HEK293 (cell line): ENCODE data around the gene NEUROD4.

Experiments
- CTCF ChIA-PET: fragments of 350-600 bp; formaldehyde crosslinking; extraction: SDS; loops from one replicate; lab custom pipeline; 2021; ENCODE audit warnings: antibody characterized with exemption; lab: Yijun Ruan, JAX
- POLR2A ChIA-PET: fragments of 300-600 bp; formaldehyde crosslinking; extraction: SDS; loops from one replicate; lab custom pipeline; 2020; ENCODE audit warnings: antibody characterized with exemption, inconsistent platforms; lab: Yijun Ruan, JAX
- H3K27ac ChIP-seq: fragments of 200-500 bp; sonication (Bioruptor generic); 2 replicates; pipeline ENCODE4 v1.5.1; 2014; ENCODE audit warnings: low read depth, low read length, control low read depth, inconsistent platforms; ENCODE audit errors: extremely low read depth
- H3K36me3 ChIP-seq, 2 experiments: fragments of 200-500 bp in 1 of 2; sonication (Bioruptor generic) in 1 of 2; 1 replicate in 1 of 2; 2 replicates in 1 of 2; pipeline ENCODE4 v1.5.1; 2014 to 2017; ENCODE audit warnings: inconsistent platforms in 2 of 2, low read length in 2 of 2; ENCODE audit not compliant: control insufficient read depth in 2 of 2, insufficient read depth in 1 of 2
- H3K4me1 ChIP-seq: fragments of 200-500 bp; sonication (Bioruptor generic); 2 replicates; pipeline ENCODE4 v1.5.1; 2014; ENCODE audit warnings: mild to moderate bottlenecking, low read length, inconsistent platforms; ENCODE audit not compliant: control insufficient read depth, insufficient read depth
- H3K4me3 ChIP-seq: 2 replicates; pipeline ENCODE4 v1.5.1; 2011; ENCODE audit warnings: low read depth, mild to moderate bottlenecking, control low read depth, low read length, moderate library complexity
- H3K9me3 ChIP-seq: fragments of 200-500 bp; sonication (Bioruptor generic); 2 replicates; pipeline ENCODE4 v1.5.1; 2014; ENCODE audit warnings: low read depth, low read length, inconsistent platforms; ENCODE audit not compliant: control insufficient read depth, insufficient read depth
- GFI1B ChIP-seq: fragments of 450-650 bp; formaldehyde crosslinking; IDR thresholded peaks from 2 replicates; pipeline ENCODE4 v1.5.1; 2016; ENCODE audit warnings: missing biosample characterization, missing genetic modification characterization
- GLI2 ChIP-seq: fragments of 450-650 bp; formaldehyde crosslinking; IDR thresholded peaks from 2 replicates; pipeline ENCODE4; 2017; ENCODE audit warnings: missing biosample characterization, missing genetic modification characterization, low read depth, borderline replicate concordance
- KLF8 ChIP-seq: fragments of 450-650 bp; formaldehyde crosslinking; IDR thresholded peaks from 2 replicates; pipeline ENCODE4 v1.5.1; 2016; ENCODE audit warnings: missing biosample characterization, missing genetic modification characterization
- PRDM1 ChIP-seq: fragments of 450-650 bp; formaldehyde crosslinking; IDR thresholded peaks from 2 replicates; pipeline ENCODE4; 2016; ENCODE audit warnings: missing biosample characterization, missing genetic modification characterization
- YY2 ChIP-seq: fragments of 450-650 bp; formaldehyde crosslinking; IDR thresholded peaks from 2 replicates; pipeline ENCODE4 v1.5.1; 2016; ENCODE audit warnings: missing biosample characterization, missing genetic modification characterization
- ZNF121 ChIP-seq: fragments of 450-650 bp; formaldehyde crosslinking; IDR thresholded peaks from 2 replicates; pipeline ENCODE4 v1.5.1; 2016; ENCODE audit warnings: missing biosample characterization, missing genetic modification characterization
- ZNF138 ChIP-seq: fragments of 450-650 bp; formaldehyde crosslinking; IDR thresholded peaks from 2 replicates; pipeline ENCODE4 v1.5.1; 2016; ENCODE audit warnings: missing biosample characterization, missing genetic modification characterization, borderline replicate concordance
- ZNF140 ChIP-seq: fragments of 450-650 bp; formaldehyde crosslinking; IDR thresholded peaks from 2 replicates; pipeline ENCODE4 v1.5.1; 2016; ENCODE audit warnings: missing biosample characterization, missing genetic modification characterization
- ZNF184 ChIP-seq: fragments of 450-650 bp; IDR thresholded peaks from 2 replicates; pipeline ENCODE4 v1.5.1; 2018; ENCODE audit warnings: missing biosample characterization, mild to moderate bottlenecking, missing genetic modification characterization
- ZNF292 ChIP-seq: fragments of 450-650 bp; formaldehyde crosslinking; IDR thresholded peaks from 2 replicates; pipeline ENCODE4 v1.5.1; 2016; ENCODE audit warnings: low read depth, missing biosample characterization, missing genetic modification characterization, borderline replicate concordance
- ZNF37A ChIP-seq: fragments of 450-650 bp; IDR thresholded peaks from 2 replicates; pipeline ENCODE4 v1.5.1; 2018; ENCODE audit warnings: missing biosample characterization, missing genetic modification characterization
- ZNF521 ChIP-seq: fragments of 450-650 bp; formaldehyde crosslinking; IDR thresholded peaks from 2 replicates; pipeline ENCODE4 v1.5.1; 2017; ENCODE audit warnings: missing biosample characterization, mild to moderate bottlenecking, missing genetic modification characterization
- ZNF623 ChIP-seq: fragments of 450-650 bp; formaldehyde crosslinking; IDR thresholded peaks from 2 replicates; pipeline ENCODE4 v1.5.1; 2016; ENCODE audit warnings: missing biosample characterization, missing genetic modification characterization
- ZNF624 ChIP-seq: fragments of 450-650 bp; formaldehyde crosslinking; IDR thresholded peaks from 2 replicates; pipeline ENCODE4 v1.5.1; 2017; ENCODE audit warnings: missing biosample characterization, missing genetic modification characterization
- ZNF629 ChIP-seq: fragments of 450-650 bp; formaldehyde crosslinking; IDR thresholded peaks from 2 replicates; pipeline ENCODE4 v1.5.1; 2017; ENCODE audit warnings: missing biosample characterization, missing genetic modification characterization
- ZNF707 ChIP-seq: fragments of 450-650 bp; formaldehyde crosslinking; IDR thresholded peaks from 2 replicates; pipeline ENCODE4 v1.5.1; 2016; ENCODE audit warnings: missing biosample characterization, missing genetic modification characterization
- ZNF791 ChIP-seq: fragments of 450-650 bp; formaldehyde crosslinking; IDR thresholded peaks from 2 replicates; pipeline ENCODE4 v1.5.1; 2016; ENCODE audit warnings: missing biosample characterization, missing genetic modification characterization
- ZSCAN16 ChIP-seq: fragments of 450-650 bp; formaldehyde crosslinking; IDR thresholded peaks from 2 replicates; pipeline ENCODE4 v1.5.1; 2016; ENCODE audit warnings: missing biosample characterization, missing genetic modification characterization
- TF ChIP-seq, protein P1 (sequence below): fragments of 450-650 bp; formaldehyde crosslinking; IDR thresholded peaks from 2 replicates; pipeline ENCODE4 v1.5.1; 2016; ENCODE audit warnings: missing biosample characterization, missing genetic modification characterization
- TF ChIP-seq, protein P2 (sequence below): fragments of 450-650 bp; formaldehyde crosslinking; IDR thresholded peaks from 2 replicates; pipeline ENCODE4 v1.5.1; 2016; ENCODE audit warnings: missing biosample characterization, missing genetic modification characterization
- TF ChIP-seq, protein P3 (sequence below): fragments of 450-650 bp; formaldehyde crosslinking; IDR thresholded peaks from 2 replicates; pipeline ENCODE4 v1.5.1; 2016; ENCODE audit warnings: missing biosample characterization, missing genetic modification characterization, borderline replicate concordance
- TF ChIP-seq, protein P4 (sequence below): fragments of 450-650 bp; formaldehyde crosslinking; IDR thresholded peaks from 2 replicates; pipeline ENCODE4 v1.5.1; 2016; ENCODE audit warnings: missing biosample characterization, missing genetic modification characterization
- TF ChIP-seq, protein P5 (sequence below): fragments of 450-650 bp; formaldehyde crosslinking; IDR thresholded peaks from 2 replicates; pipeline ENCODE4 v1.5.1; 2016; ENCODE audit warnings: missing biosample characterization, missing genetic modification characterization

NEUROD4 gene

DNA sequence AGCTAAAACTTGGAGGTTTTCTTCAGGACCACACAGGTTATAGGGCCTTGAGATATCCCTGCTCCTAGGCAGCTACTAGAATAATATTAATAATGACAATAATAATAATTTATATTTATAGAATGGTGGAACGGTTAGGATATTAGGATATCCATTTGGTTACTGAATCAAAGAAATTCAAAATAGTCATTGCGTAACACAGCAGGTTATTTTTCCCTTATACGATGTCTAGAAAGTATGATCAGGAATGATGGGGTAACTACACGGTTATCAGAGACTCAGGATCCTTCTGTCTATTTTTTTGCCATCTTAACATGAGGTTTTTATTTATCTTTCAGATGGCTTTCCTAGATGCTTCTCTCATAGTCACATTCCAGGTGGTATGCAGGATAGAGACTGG is 39.0 kb downstream of the NEUROD4 start:
- H3K27ac ChIP-seq, result no peak overlapping the region
- no peaks in the 10 kb centered on the region for H3K9me3 ChIP-seq
- ChIA-PET CTCF (interaction anchor here (0.6 to 1.5 kb wide), 3 partner anchors 9 to 20 kb away, joined by 3 to 6 read pairs (median 4); no protein-coding TSS in a partner anchor), POLR2A (no interaction called here)
- no peaks in the 10 kb centered on the region for H3K4me1 ChIP-seq
- no peak for TF ChIP-seq GLI2 (tag by site-specific recombination)
- TF ChIP-seq, protein P1, sequence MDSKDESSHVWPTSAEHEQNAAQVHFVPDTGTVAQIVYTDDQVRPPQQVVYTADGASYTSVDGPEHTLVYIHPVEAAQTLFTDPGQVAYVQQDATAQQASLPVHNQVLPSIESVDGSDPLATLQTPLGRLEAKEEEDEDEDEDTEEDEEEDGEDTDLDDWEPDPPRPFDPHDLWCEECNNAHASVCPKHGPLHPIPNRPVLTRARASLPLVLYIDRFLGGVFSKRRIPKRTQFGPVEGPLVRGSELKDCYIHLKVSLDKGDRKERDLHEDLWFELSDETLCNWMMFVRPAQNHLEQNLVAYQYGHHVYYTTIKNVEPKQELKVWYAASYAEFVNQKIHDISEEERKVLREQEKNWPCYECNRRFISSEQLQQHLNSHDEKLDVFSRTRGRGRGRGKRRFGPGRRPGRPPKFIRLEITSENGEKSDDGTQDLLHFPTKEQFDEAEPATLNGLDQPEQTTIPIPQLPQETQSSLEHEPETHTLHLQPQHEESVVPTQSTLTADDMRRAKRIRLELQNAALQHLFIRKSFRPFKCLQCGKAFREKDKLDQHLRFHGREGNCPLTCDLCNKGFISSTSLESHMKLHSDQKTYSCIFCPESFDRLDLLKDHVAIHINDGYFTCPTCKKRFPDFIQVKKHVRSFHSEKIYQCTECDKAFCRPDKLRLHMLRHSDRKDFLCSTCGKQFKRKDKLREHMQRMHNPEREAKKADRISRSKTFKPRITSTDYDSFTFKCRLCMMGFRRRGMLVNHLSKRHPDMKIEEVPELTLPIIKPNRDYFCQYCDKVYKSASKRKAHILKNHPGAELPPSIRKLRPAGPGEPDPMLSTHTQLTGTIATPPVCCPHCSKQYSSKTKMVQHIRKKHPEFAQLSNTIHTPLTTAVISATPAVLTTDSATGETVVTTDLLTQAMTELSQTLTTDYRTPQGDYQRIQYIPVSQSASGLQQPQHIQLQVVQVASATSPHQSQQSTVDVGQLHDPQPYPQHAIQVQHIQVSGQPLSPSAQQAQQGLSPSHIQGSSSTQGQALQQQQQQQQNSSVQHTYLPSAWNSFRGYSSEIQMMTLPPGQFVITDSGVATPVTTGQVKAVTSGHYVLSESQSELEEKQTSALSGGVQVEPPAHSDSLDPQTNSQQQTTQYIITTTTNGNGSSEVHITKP (tag by site-specific recombination), result no peak
- TF ChIP-seq, protein P2, sequence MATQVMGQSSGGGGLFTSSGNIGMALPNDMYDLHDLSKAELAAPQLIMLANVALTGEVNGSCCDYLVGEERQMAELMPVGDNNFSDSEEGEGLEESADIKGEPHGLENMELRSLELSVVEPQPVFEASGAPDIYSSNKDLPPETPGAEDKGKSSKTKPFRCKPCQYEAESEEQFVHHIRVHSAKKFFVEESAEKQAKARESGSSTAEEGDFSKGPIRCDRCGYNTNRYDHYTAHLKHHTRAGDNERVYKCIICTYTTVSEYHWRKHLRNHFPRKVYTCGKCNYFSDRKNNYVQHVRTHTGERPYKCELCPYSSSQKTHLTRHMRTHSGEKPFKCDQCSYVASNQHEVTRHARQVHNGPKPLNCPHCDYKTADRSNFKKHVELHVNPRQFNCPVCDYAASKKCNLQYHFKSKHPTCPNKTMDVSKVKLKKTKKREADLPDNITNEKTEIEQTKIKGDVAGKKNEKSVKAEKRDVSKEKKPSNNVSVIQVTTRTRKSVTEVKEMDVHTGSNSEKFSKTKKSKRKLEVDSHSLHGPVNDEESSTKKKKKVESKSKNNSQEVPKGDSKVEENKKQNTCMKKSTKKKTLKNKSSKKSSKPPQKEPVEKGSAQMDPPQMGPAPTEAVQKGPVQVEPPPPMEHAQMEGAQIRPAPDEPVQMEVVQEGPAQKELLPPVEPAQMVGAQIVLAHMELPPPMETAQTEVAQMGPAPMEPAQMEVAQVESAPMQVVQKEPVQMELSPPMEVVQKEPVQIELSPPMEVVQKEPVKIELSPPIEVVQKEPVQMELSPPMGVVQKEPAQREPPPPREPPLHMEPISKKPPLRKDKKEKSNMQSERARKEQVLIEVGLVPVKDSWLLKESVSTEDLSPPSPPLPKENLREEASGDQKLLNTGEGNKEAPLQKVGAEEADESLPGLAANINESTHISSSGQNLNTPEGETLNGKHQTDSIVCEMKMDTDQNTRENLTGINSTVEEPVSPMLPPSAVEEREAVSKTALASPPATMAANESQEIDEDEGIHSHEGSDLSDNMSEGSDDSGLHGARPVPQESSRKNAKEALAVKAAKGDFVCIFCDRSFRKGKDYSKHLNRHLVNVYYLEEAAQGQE (tag by site-specific recombination), result no peak
- TF ChIP-seq ZNF121 (tag by site-specific recombination), result no peak
- no peak for TF ChIP-seq ZNF791 (tag by site-specific recombination)
- TF ChIP-seq ZSCAN16 (tag by site-specific recombination), result no peak
- TF ChIP-seq ZNF138 (tag by site-specific recombination), result no peak
- no peak for TF ChIP-seq ZNF624 (tag by site-specific recombination)
- no peak for TF ChIP-seq ZNF292 (tag by site-specific recombination)
- H3K36me3 ChIP-seq, result no peaks in the 10 kb centered on the region
- no peak overlapping the region for H3K4me3 ChIP-seq

DNA sequence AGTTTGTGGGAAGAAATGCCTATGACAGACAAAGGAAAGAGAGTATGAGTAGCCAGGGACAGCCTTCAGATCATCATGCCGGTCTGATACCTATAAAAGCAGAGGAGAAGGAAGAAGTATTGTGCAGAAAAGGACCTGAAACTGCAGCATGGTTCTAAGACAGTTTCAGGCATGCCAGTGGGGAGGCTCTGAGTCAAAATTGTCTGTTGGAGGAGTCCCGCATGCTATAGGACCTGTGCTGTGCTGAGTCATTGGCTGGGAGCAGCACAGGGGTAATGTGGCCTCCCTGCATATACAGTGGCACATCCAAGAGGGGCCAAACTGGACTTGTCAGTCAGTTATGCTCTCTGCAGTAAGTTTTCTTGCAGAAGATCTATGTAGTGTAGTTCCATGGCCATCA is 40.7 kb downstream of the NEUROD4 start:
- Histone ChIP-seq H3K36me3 (no peaks in the 10 kb centered on the region), H3K4me3 (no peak overlapping the region), H3K4me1 (no peaks in the 10 kb centered on the region), H3K9me3 (no peaks in the 10 kb centered on the region), H3K27ac (no peak overlapping the region)
- ChIA-PET POLR2A (no interaction called here), CTCF (no interaction called here)
- TF ChIP-seq PRDM1 (tag by site-specific recombination), result no peak
- TF ChIP-seq, protein P3, sequence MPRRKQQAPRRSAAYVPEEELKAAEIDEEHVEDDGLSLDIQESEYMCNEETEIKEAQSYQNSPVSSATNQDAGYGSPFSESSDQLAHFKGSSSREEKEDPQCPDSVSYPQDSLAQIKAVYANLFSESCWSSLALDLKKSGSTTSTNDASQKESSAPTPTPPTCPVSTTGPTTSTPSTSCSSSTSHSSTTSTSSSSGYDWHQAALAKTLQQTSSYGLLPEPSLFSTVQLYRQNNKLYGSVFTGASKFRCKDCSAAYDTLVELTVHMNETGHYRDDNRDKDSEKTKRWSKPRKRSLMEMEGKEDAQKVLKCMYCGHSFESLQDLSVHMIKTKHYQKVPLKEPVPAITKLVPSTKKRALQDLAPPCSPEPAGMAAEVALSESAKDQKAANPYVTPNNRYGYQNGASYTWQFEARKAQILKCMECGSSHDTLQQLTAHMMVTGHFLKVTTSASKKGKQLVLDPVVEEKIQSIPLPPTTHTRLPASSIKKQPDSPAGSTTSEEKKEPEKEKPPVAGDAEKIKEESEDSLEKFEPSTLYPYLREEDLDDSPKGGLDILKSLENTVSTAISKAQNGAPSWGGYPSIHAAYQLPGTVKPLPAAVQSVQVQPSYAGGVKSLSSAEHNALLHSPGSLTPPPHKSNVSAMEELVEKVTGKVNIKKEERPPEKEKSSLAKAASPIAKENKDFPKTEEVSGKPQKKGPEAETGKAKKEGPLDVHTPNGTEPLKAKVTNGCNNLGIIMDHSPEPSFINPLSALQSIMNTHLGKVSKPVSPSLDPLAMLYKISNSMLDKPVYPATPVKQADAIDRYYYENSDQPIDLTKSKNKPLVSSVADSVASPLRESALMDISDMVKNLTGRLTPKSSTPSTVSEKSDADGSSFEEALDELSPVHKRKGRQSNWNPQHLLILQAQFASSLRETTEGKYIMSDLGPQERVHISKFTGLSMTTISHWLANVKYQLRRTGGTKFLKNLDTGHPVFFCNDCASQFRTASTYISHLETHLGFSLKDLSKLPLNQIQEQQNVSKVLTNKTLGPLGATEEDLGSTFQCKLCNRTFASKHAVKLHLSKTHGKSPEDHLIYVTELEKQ (tag by site-specific recombination), result no peak
- TF ChIP-seq ZNF623 (tag by site-specific recombination), result no peak
- TF ChIP-seq KLF8, result no peak
- no peak for TF ChIP-seq ZNF707 (tag by site-specific recombination)
- TF ChIP-seq, protein P4, sequence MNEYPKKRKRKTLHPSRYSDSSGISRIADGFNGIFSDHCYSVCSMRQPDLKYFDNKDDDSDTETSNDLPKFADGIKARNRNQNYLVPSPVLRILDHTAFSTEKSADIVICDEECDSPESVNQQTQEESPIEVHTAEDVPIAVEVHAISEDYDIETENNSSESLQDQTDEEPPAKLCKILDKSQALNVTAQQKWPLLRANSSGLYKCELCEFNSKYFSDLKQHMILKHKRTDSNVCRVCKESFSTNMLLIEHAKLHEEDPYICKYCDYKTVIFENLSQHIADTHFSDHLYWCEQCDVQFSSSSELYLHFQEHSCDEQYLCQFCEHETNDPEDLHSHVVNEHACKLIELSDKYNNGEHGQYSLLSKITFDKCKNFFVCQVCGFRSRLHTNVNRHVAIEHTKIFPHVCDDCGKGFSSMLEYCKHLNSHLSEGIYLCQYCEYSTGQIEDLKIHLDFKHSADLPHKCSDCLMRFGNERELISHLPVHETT, result no peak
- TF ChIP-seq GFI1B (tag by site-specific recombination), result no peak
- TF ChIP-seq ZNF140 (tag by site-specific recombination), result no peak
- no peak for TF ChIP-seq ZNF521 (tag by site-specific recombination)
- TF ChIP-seq ZNF184 (tag by site-specific recombination), result no peak
- no peak for TF ChIP-seq ZNF629 (tag by site-specific recombination)
- no peak for TF ChIP-seq ZNF37A (tag by site-specific recombination)
- TF ChIP-seq YY2 (tag by site-specific recombination), result no peak
- TF ChIP-seq, protein P5, sequence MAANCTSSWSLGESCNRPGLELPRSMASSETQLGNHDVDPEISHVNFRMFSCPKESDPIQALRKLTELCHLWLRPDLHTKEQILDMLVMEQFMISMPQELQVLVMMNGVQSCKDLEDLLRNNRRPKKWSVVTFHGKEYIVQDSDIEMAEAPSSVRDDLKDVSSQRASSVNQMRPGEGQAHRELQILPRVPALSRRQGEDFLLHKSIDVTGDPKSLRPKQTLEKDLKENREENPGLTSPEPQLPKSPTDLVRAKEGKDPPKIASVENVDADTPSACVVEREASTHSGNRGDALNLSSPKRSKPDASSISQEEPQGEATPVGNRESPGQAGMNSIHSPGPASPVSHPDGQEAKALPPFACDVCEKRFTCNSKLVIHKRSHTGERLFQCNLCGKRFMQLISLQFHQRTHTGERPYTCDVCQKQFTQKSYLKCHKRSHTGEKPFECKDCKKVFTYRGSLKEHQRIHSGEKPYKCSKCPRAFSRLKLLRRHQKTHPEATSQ (tag by site-specific recombination), result no peak
